ENCODE measurements around the gene REPS2.

REPS2 gene

DNA sequence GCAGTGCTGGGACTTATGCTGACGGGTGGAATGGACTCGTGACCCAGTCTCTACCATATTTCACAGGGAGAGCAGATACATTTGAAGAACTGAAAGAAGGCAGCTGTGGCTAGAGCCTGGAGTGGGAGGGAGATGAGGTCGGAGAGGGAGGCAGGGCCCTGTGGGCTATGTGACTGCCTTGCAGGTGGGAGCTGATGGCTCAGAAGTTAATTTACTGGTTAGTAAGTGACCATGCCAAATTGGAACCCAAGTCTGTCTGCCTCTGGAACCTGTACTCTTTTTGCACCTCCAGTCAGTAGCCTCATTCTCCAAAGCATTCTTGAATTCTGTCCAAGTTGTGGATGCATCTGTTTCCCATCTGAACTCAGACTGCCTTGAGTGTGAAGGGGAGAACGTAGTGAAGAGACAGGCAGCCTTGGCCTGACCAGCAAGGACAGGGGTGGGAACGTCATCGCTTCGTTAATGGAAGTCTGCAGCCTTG is 92.3 kb downstream of the REPS2 start:
- DNase-seq: no peak

DNA sequence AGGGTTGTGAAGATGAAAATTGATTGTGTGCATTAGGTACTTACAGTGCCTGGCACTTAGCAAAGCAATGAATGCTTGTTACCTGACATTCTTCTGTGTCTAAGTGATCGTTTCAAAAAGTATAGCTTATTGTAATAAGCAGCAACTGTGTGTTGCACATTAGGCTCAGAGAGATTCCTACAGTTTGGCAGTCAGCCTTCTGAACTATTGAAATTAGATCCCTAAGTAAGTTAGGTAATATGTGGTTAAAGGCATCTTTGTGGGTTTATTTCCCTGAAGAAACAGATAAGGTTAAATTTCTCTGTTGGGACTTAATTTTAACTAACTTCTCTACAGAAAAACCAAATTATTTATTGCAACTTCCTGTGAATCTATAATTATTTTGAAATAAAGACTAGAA is 93.4 kb downstream of the REPS2 start:
- DNase-seq: no peak

DNA sequence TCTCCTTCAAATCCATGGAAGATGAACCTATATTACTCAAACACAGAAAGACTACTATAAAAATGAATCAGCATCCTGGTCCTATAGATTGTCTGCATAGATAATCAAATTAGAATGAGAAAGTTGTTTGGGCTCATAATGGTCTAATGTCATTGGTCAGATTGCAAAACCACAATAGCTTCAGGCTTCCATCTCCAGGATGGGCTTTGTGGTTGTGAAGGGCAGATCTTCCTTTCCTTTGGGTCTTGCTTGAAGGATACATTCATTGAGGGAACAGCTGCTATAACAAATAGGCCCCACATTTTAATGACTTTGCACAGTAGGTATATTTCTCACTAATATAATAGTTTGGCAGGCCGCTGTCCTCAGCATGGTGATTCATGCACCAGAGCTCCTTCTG is 94.3 kb downstream of the REPS2 start:
- DNase-seq: no peak

DNA sequence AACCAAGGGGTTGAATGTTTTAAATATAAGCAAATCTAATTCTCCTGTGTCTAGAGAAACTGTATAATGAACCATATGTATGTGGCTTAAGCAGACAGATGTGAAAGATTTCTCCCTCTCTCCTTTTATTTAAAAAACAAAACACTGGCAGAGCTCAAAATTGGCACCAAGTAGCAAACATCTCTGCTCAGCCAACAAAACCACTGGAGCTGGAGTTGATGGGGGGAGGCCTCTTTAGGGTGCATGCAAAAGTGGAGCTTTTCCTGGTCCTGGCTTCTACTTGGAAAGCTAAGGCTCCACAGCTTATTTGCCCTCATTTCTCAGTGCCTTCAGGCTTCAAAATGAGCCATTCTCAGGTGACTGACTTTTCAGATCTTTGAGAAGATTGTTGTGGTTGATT is 95.6 kb downstream of the REPS2 start:
- no peak for DNase-seq

DNA sequence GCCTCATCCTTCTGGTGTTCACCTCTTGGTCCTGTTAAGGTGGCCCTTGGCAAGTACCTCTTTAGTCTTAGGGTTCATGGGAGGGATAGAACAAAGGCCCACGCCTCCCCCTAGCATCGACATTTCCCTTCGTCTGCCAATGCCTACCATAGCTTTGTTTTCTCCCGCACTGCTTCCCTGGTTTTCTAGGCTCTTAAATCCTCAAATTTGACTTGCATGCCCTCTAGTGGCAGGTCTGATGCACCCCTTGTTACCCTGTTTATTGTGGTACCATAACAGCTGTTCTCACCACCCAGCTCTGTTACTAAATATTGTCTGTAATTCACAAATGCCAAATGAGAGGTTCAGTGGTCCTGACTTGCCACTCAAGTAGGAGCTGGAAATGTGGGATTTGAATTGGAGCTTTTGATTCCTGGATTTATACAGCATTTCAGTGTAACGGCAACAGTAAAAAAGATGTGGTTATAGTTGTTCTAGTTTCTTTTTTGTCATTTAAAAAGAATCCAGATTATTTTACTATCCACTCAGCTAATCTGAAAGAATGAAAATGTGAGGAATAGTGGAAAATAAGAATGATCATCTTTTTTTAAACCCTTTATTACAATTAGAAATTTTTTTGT is 100.1 kb downstream of the REPS2 start:
- DNase-seq: peak; percentile 20 to 40

DNA sequence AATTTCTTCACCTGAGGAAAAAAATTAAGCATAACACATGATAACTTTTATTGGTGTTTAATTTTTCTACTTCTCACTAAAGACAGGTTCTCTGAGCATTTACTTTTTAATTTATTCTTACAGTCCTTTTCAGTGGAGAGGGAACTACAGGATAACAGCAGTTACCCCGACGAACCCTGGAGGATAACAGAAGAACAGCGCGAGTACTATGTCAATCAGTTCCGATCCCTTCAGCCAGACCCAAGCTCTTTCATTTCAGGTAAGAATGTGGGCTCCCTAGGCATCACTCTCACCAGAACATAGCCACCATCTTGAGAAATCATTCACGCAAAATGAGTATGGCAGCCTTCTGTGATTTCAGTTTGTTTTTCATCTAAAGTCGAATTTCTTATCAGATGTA is 100.8 kb downstream of the REPS2 start:
- DNase-seq: no peak

DNA sequence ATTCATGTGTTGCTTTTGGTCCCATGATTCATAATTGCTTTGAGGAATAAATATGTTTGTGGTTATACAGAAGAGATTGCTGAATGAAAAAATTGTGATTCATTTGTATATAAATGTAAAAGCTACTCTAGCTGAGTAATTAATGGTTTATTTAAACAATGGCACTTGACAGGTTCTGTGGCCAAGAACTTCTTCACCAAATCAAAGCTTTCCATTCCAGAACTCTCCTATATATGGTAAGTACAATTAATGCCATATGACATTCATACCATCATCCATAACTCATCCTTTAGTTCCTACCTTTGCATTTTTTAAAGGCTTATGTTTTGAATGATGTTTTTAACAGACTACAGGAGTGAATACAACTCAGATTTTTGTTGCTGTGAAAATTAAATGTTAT is 105.8 kb downstream of the REPS2 start:
- DNase-seq: no peak

DNA sequence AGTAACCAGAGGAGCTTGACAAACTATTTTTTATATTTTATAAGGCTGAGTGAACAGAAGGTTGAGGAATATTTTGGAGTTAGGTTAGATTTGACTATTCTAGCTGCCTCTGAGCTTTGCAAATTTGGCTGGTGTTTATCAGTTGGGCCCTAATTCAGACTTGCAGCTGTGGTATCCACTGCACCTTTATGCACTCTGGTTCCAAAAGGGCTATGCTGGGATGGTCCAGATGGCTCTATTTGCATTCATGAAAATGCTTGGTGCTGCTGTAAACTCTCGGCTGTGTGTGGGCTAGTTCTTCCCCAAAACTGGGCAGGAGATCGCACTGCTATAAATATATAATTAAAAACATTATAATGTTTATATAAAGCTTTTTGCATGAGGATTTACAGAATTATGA is 106.3 kb downstream of the REPS2 start:
- DNase-seq: no peak

DNA sequence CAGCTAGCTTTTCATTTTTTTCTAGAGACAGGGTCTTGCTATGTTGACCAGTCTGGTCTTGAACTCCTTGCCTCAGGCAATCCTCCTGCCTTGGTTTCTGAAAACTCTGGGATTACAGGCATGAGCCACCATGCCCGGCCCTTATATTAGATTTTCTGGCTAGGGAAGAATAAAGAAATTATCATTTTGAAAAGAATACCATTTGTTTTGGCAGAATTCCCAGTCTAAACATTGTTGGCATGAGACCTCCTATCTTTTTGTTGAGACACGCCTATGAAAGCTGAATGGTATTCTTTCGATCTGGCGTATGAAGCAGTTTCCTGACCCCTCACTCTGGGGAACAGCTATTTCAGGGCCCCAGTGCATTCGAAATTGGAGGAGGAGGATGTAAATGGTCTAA is 107.0 kb downstream of the REPS2 start:
- no peak for DNase-seq

DNA sequence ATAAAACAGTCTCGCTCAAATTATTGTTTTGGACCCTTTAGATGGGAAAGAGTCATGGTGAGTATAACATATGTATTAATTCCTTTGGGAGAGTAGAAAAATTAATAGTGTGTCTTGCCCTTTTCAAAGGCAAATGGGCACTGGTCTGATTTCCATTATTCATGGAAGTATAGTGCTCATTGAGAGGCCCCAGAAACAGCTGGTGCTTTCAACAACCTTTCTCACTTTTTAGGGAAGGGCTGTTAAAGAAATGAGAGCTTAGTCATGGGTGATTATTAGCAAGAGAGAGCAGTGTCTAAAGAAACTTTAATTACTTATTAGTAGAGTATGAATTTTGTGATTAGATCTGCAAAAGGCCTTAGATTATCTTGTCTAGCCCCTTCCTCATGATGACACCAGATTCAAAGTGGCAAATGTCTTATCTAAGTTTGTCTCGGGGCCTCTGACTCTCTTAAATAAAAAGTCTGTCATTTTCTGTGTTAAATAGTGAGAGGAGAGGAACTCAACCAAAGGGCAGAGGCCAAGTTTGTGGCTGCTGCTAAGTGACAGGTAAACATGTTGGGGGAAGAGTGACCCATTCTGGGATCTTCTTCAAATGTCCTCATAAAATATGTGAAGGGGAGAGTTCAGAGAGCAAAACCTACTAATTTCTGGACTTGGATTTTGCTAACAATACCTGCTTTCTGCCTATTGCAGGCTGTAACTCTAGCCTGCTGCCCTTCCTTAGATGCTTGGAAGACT is 110.6 kb downstream of the REPS2 start:
- DNase-seq: no peak

DNA sequence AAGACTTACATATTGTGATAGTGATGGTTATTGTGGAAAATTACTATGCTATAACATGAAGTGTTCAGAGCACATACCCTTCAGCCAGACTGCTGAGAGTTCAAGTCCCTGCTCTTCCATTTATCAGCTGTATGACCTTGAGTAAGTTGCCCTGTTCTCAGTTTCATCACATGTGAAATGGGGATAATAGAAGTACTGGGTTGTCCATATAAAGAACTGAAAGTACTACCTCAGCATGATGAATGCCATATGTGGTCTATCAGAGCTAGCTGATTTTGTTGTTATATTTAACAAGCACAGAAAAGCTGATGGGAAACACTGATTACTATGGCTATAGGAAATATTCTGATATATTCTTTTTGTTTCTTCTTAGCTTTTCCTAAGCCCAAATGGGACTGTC is 115.6 kb downstream of the REPS2 start:
- DNase-seq: no peak

DNA sequence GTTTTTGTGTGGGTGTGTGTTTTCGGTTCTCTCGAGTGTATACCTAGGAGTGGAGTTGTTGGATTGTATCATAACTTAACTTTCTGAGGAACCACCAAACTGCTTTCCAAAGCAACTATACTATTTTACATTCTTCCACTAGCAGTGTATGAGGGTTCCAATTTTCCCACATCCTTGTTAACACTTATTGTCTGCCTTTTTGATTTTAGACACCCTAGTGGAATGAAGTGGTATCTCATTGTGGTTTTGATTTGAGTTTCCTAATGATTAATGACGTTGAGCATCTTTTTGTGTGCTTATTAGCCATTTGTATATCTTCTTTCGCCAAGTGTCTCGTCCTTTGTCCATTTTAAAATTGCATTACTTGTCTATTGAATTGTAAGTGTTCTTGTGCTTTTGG is 118.6 kb downstream of the REPS2 start:
- DNase-seq: no peak

DNA sequence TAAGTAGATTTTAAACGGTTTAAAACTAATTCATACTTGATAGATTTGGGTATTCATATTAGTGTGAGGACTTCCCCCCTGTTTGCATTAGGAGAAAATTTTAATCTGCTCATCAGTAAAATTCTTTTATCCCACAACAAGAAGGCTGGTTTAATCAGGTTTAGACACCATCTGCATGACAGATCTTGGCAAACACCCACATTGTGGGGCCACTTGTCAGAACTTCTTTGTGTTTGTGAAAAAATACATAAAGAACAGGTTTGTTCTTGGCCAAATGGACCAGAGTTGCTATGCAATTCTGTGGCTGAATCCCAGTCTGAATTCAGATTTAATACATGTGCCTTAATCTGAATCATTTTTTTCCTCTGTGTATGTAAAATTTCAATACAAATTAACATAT is 121.1 kb downstream of the REPS2 start:
- no peak for DNase-seq

DNA sequence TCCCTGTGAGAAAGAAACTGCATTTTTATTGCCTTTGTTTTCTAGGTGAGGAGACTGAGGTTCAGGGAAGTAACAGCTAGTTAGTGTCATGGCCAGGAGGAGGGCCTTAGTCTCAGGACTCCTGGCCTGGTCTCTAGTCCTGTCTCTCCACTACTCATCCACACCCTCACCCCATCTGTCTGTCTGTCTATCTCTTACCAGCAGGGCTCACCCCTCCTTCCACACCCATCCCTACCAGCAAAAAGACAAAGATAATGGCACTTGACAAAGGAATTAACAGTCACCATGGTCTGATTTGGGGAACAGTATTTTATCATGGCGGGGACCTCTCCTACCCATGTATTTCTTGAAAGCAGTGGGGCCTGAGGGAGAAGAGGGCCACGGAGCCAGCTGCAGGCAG is 125.8 kb downstream of the REPS2 start:
- no peak for DNase-seq

DNA sequence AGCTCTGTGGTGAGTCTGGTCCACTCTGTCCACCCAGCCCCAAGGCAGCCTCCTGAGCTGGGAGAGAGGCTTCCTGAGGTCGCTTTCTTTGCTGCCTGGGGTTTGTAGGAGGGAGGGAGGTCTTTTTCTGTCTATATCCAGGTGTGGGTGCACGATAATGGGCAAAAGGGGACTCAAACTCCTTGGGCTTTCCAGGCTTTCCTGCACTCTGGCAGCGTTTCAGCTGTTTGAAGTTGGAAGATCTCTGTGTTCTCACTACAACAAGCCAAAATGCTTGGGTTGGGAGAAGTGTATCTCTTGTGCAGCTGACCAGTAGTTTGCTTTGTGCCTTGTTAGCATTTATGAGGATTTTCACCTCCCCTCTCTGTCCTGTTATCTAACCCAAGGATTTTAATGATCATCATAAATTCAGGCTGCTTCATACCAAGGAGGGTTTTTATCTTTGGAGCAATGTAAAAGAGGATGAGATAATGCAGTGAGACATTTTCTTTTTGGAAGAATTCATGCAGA is 126.3 kb downstream of the REPS2 start:
- no peak for DNase-seq

DNA sequence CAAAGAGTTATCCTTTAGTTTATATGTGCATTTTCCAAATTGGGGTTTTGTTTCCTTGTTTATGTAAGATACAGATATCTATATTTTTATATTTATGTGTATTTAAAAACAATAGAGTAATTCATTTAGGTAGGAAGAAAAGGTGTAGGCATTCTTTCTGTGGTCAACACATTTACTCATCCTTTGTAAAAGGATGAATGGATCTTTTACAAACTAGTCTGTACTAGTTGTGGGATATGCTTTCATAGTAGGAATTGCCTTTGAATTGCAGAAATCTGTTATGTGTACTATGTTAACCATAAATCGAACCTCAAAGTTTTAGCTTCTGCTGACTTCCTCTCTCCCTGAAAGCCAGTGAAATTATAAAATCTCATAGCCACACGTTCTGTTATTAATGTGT is 128.5 kb downstream of the REPS2 start:
- DNase-seq: no peak

DNA sequence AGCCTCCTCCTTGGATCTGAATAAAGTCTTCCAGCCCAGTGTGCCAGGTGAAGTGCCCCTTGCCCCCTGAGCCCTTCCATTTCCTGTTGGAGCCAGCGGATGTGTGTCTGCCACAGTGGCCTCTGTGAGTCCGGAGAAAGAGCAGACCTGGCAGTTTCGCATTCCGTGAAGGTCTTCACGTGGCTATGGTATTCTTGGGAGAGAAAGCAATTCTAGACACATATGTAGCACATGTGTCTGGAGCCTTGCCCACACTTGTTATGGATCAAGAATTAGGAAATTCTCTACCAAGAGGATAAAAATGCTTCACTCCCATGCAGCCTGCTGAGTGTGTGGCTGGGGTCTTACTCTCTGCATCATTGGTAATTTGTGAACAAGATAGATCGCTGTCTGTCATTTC is 130.9 kb downstream of the REPS2 start:
- DNase-seq: no peak

DNA sequence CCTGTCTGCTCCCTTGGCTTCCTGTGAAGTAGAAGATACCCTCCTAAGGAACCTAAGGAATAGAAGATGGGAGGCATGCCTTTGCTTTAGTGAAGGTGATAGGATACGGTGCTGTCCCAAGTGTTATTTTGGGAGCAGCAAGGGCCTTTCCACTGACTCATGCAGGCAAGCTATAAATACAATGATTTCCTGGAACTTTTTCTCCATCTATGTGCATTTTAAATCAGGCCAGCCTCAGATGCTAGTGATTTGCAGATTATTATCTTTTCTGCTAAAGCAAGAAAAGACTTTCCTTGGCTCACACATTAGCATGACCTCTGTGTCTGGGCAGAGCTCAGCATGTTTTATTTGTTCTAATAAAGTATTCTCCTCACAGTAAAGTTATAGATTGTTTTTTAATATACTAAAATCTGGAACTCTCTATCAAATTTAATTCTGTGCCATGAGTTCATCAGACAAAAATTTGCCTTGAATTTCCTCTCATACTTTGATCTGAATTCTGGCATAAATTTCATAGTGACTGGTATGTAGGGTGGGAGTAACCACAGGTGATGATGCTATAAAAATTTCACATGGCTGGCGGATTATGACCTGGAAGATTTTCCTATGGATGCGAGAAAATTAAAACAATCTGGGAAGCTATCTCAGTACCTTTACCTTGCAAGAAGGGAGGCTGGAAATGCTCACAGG is 131.7 kb downstream of the REPS2 start:
- DNase-seq: no peak

DNA sequence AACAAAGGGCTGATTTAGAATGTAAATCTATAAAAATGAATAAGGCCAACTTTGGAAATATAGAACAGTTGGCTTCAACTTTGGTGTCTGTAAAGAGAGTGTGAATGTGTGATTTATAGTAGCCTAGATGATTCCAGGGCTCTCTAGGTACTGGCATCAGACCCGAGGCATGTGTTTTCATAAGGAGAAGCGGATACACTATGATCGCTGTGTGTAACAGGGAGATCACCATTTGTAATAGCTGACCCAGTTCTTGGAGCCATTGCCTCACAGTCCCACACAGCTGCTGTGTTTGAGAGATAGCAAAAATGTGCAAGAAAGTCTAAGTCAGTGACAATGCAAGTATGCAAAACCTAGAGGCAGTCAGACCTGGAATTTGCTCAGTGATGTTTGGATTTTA is 135.1 kb downstream of the REPS2 start:
- DNase-seq: no peak

DNA sequence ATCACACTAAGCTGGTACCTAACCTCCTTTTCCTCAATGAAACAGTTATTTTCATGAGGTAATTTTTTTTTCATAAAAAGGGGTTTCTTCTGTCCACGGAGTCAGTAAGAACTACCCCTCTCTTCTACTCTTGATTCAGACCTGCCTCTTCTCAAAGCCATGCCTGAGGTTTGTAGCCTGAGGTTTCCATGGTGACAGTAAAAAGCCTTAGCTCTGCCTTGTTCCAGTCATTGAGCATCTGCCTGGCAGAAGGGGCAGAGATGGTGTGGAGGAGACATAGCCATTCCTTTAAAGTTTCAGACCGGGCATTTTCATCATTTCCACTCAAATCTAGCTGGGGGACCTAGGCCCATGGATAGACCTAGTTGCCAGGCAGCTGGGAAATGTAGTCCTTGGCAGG is 135.5 kb downstream of the REPS2 start:
- DNase-seq: no peak

DNA sequence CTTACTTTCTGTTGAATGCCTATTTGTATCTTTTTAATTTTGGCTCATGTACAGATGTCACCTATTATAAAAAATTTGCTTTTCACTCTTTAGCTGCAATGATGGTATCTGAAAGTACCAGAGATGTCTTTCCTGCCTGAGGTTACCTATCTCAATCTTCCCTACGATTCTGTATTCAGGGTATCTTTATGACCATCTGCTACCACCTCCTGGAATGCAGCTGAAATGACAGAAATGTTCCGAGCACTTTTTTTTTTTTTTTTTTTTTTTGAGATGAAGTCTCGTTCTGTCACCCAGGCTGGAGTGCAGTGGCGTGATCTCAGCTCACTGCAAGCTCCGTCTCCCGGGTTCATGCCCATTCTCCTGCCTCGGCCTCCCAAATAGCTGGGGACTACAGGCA is 136.4 kb downstream of the REPS2 start:
- no peak for DNase-seq

DNA sequence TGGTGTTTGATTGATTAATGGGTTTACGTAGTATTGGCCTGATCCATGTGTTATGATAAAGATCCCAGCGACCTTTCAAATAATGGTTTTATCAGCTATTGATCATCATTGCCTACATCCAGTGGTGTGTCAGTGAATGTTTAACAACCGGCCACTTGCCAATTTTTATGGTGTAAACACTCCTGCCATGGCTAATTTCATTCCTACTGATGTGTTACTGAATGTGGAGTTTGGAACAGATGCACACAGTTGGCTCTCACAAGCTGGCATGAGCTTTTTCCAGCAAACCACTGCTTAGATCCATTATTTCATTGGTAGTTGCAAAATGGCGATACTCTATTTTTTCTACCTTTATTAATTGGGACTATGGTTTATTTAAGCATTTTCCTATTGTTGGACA is 139.9 kb downstream of the REPS2 start:
- DNase-seq: no peak

DNA sequence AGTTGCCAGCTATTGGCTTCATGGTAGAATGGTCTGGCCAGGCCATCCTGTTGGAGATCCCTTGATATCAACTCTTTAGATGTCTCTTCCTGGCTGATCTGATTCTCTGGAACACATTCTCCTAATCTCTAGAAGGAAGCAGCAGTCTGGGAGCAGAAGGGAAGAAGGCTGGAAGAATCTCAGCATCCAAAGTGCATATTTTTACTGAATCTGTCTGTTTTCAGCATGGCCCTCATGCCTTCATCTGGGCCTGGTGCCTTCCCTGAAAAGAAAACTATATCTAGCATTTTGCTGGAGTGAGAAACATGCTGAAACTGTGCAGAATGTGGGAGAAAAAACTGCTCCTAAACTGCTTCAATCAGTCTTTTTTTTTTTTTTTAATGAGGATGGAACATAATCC is 148.7 kb downstream of the REPS2 start:
- DNase-seq: no peak

Data from CD4-positive, alpha-beta T cell treated with Interleukin-1 beta for 1 hour (primary cell).